Esophagus squamous epithelium (tissue), 5 donors: Measurements from ENCODE around the gene CCM2. TPM values are rescaled to one million over a fixed set of nuclear protein-coding genes. Genes with fewer than 3 reads are reported as not detected.

ENCODE experiments used
- DNase-seq: peaks from one replicate; lab custom pipeline; 2025; lab: John Stamatoyannopoulos, UW
- H3K27ac ChIP-seq, 4 donors: fragments of 200-600 bp; sonication (generic); one replicate each; pipeline ENCODE4 v1.5.1; 2016 to 2019; ENCODE audit warnings: mild to moderate bottlenecking in 1 of 4
- H3K27me3 ChIP-seq, 4 donors: fragments of 200-600 bp; sonication (generic); 1 replicate in 3 of 4; 2 replicates in 1 of 4; pipeline versions ENCODE4 v1.5.1 to v1.6.0; 2017 to 2021; ENCODE audit warnings: antibody characterized with exemption in 1 of 4
- H3K36me3 ChIP-seq, 3 donors: fragments of 200-600 bp; sonication (generic); one replicate each; pipeline ENCODE4 v1.5.1; 2016 to 2019
- H3K4me1 ChIP-seq, 3 donors: fragments of 200-600 bp; sonication (generic); one replicate each; pipeline ENCODE4 v1.5.1; 2017 to 2019
- H3K4me3 ChIP-seq, 4 donors: fragments of 200-600 bp; sonication (generic); 1 replicate in 3 of 4; 2 replicates in 1 of 4; pipeline ENCODE4 v1.5.1; 2016 to 2019; ENCODE audit warnings: mild to moderate bottlenecking in 2 of 4, moderate library complexity in 1 of 4
- H3K9me3 ChIP-seq, 3 donors: fragments of 200-600 bp; sonication (generic); one replicate each; pipeline ENCODE4 v1.5.1; 2016 to 2019
- CTCF ChIP-seq, 6 experiments: fragments of 450-650 bp in 4 of 6; fragments of 200-600 bp in 2 of 6; sonication (generic) in 2 of 6; IDR thresholded peaks; one replicate each; pipeline ENCODE4 v1.5.1; 2016 to 2019; ENCODE audit warnings: antibody characterized with exemption in 6 of 6, mild to moderate bottlenecking in 4 of 6, moderate library complexity in 4 of 6
- POLR2A ChIP-seq, 4 donors: fragments of 450-650 bp; IDR thresholded peaks; one replicate each; pipeline ENCODE4 v1.6.1; 2017; ENCODE audit warnings: antibody characterized with exemption in 4 of 4, mild to moderate bottlenecking in 4 of 4, moderate library complexity in 3 of 4
- WGBS, 2 donors: methylation state at CpG; one replicate each; pipeline ENCODE4 v1.1.5; 2018; 5-methylcytosine and 5-hydroxymethylcytosine counted together
- intact Hi-C: fragments of 100-400 bp; cut with DNase I; formaldehyde crosslinking; loops from one replicate; pipeline ENCODE4 v1.15.0; 2022
- total RNA-seq, 4 donors: library from RNA; depleted of rRNA; stranded (reverse); fragments of >200 nt; gene quantifications; one replicate each; pipeline ENCODE4 v1.1.0, GENCODE V29; 2016
- donor health status: DM: yes; HTN: yes; CAD: no.

Gene CCM2
- total RNA-seq, 4 donors from 2014 or later, result 20.0 to 36.3 (median 24.9) TPM

GRCh38 chr7:45055594-45056219, 55.7 kb downstream of the CCM2 start:
- H3K9me3 ChIP-seq, result no peaks in the 10 kb centered on the region
- 67 to 81% methylated on average over 5 of the region's 5 CpGs for WGBS, 2 donors
- TF ChIP-seq POLR2A (IDR thresholded peaks at IDR 0.05), result no peak
- TF ChIP-seq CTCF (IDR thresholded peaks at IDR 0.05), result no peak
- H3K4me3 ChIP-seq, result no peak overlapping the region
- intact Hi-C loops, result no loop called here
- no peak for DNase-seq
- H3K27ac ChIP-seq, result no peak overlapping the region
- peaks cover 0 to 30% (median 2%) of the 10 kb centered on the region in 3 donors for H3K36me3 ChIP-seq
- no peaks in the 10 kb centered on the region for H3K27me3 ChIP-seq
- H3K4me1 ChIP-seq, result peaks cover 0 to 9% (median 0%) of the 10 kb centered on the region in 3 donors

GRCh38 chr7:45057878-45058277, 57.9 kb downstream of the CCM2 start:
- Histone ChIP-seq H3K4me1 (peaks cover 0 to 12% (median 0%) of the 10 kb centered on the region in 3 donors), H3K27me3 (no peaks in the 10 kb centered on the region), H3K27ac (no peak overlapping the region), H3K9me3 (no peaks in the 10 kb centered on the region), H3K36me3 (peaks cover 0 to 27% (median 0%) of the 10 kb centered on the region in 3 donors), H3K4me3 (no peak overlapping the region)
- no peak for DNase-seq
- TF ChIP-seq POLR2A (IDR thresholded peaks at IDR 0.05) (no peak), CTCF (IDR thresholded peaks at IDR 0.05) (no peak)
- WGBS, 2 donors, result 83 to 97% methylated on average over 5 of the region's 5 CpGs
- intact Hi-C loops, result no loop called here

GRCh38 chr7:45060295-45060694, 60.3 kb downstream of the CCM2 start:
- no peak overlapping the region for H3K4me3 ChIP-seq
- 93 to 100% methylated on average over 3 of the region's 3 CpGs for WGBS, 2 donors
- H3K4me1 ChIP-seq, result peaks cover 0 to 12% (median 0%) of the 10 kb centered on the region in 3 donors
- intact Hi-C loops, result no loop called here
- TF ChIP-seq CTCF (IDR thresholded peaks at IDR 0.05) (no peak), POLR2A (IDR thresholded peaks at IDR 0.05) (no peak)
- no peaks in the 10 kb centered on the region for H3K9me3 ChIP-seq
- peaks cover 8 to 39% (median 9%) of the 10 kb centered on the region in 3 donors for H3K36me3 ChIP-seq
- H3K27me3 ChIP-seq, result no peaks in the 10 kb centered on the region
- DNase-seq, result no peak
- no peak overlapping the region for H3K27ac ChIP-seq

- H3K9me3 ChIP-seq, result no peaks in the 10 kb centered on the region
- H3K4me3 ChIP-seq, result no peak overlapping the region
- WGBS, 2 donors, result 94 to 100% methylated on average over 2 of the region's 2 CpGs
- H3K27me3 ChIP-seq, result no peaks in the 10 kb centered on the region
- peaks cover 8 to 50% (median 10%) of the 10 kb centered on the region in 3 donors for H3K36me3 ChIP-seq
- no peak for DNase-seq
- peaks cover 0 to 16% (median 0%) of the 10 kb centered on the region in 3 donors for H3K4me1 ChIP-seq
- no peak for TF ChIP-seq POLR2A (IDR thresholded peaks at IDR 0.05)
- intact Hi-C loops, result no loop called here
- no peak overlapping the region for H3K27ac ChIP-seq
Observed at GRCh38 chr7:45061352-45061751, 61.4 kb downstream of the CCM2 start.

GRCh38 chr7:45061806-45062425, 61.9 kb downstream of the CCM2 start:
- intact Hi-C loops, result no loop called here
- 78 to 100% methylated on average over 1 of the region's 1 CpG for WGBS, 2 donors
- Histone ChIP-seq H3K27ac (no peak overlapping the region), H3K4me1 (peaks cover 0 to 16% (median 0%) of the 10 kb centered on the region in 3 donors), H3K27me3 (no peaks in the 10 kb centered on the region), H3K4me3 (no peak overlapping the region), H3K9me3 (no peaks in the 10 kb centered on the region), H3K36me3 (peaks cover 8 to 55% (median 10%) of the 10 kb centered on the region in 3 donors)
- no peak for DNase-seq
- TF ChIP-seq CTCF (IDR thresholded peaks at IDR 0.05) (no peak), POLR2A (IDR thresholded peaks at IDR 0.05) (no peak)
